ENCODE data around the gene OPN1SW. TPM values are rescaled to one million over a fixed set of nuclear protein-coding genes. Genes with fewer than 3 reads are reported as not detected.
A peak's percentile ranks its signal among the peaks of the same experiment; 100 is the strongest.

OPN1SW gene
- total RNA-seq, 1 experiment from 2014 or later: 2.1 TPM

GRCh38 chr7:128794020-128794419, 18.4 kb upstream of the OPN1SW start:
- no peak for DNase-seq (ENCODE audit: low read depth)

- DNase-seq (ENCODE audit: low read depth): no peak
Measured at GRCh38 chr7:128793181-128793547, 17.6 kb upstream of the OPN1SW start.

GRCh38 chr7:128792471-128793180, 17.0 kb upstream of the OPN1SW start:
- no peak for DNase-seq (ENCODE audit: low read depth)

GRCh38 chr7:128791972-128792327, 16.4 kb upstream of the OPN1SW start:
- DNase-seq (ENCODE audit: low read depth): no peak

- peak; percentile 42 for DNase-seq (ENCODE audit: low read depth)
Measured at GRCh38 chr7:128791121-128791971, 15.8 kb upstream of the OPN1SW start, which contains the start of gene CCDC136. CCDC136 (plus strand) TSS chr7:128791968; CDS start chr7:128792412, 444 bp downstream.

- no peak for DNase-seq (ENCODE audit: low read depth)
Measured at GRCh38 chr7:128790315-128791041, 14.9 kb upstream of the OPN1SW start.

- no peak for DNase-seq (ENCODE audit: low read depth)
Measured at GRCh38 chr7:128788446-128789412, 13.1 kb upstream of the OPN1SW start.

GRCh38 chr7:128785738-128786137, 10.1 kb upstream of the OPN1SW start:
- DNase-seq (ENCODE audit: low read depth): no peak

- DNase-seq (ENCODE audit: low read depth): peak; percentile 60
Measured at GRCh38 chr7:128783143-128783861, 7.7 kb upstream of the OPN1SW start.

GRCh38 chr7:128781851-128782250, 6.3 kb upstream of the OPN1SW start:
- no peak for DNase-seq (ENCODE audit: low read depth)

- no peak for DNase-seq (ENCODE audit: low read depth)
Measured at GRCh38 chr7:128781126-128781525, 5.5 kb upstream of the OPN1SW start.

GRCh38 chr7:128778946-128779345, 3.4 kb upstream of the OPN1SW start:
- no peak for DNase-seq (ENCODE audit: low read depth)

GRCh38 chr7:128777156-128778123, 1.8 kb upstream of the OPN1SW start:
- peak; percentile 57 for DNase-seq (ENCODE audit: low read depth)

GRCh38 chr7:128774921-128775320, 673 bp downstream of the OPN1SW start:
- no peak for DNase-seq (ENCODE audit: low read depth)

GRCh38 chr7:128774029-128774689, 1.4 kb downstream of the OPN1SW start:
- DNase-seq (ENCODE audit: low read depth): no peak

- DNase-seq (ENCODE audit: low read depth): no peak
Measured at GRCh38 chr7:128773604-128774003, 2.0 kb downstream of the OPN1SW start.

- no peak for DNase-seq (ENCODE audit: low read depth)
Measured at GRCh38 chr7:128770233-128770632, 5.4 kb downstream of the OPN1SW start.

GRCh38 chr7:128767475-128768110, 8.0 kb downstream of the OPN1SW start:
- no peak for DNase-seq (ENCODE audit: low read depth)
